Cardiac fibroblast (primary cell): ENCODE data around the gene YIPF4.
"Not testable (repeated sequence)": the region's sequence is repeated elsewhere in the genome, so short reads cannot be mapped to it uniquely, and the experiment has no call there.

Experiments
- DNase-seq, 2 donors: peaks; one replicate each; pipeline versions ENCODE4 v3.0.0 to v3.0.0-alpha.2; 2010; ENCODE audit warnings: low read depth in 2 of 2
- H3K4me3 ChIP-seq, 2 donors: replicated peaks in 1 of 2; 1 replicate in 1 of 2; 2 replicates in 1 of 2; pipeline ENCODE4 v1.5.1; 2011; ENCODE audit warnings: low read depth in 2 of 2, low read length in 2 of 2, mild to moderate bottlenecking in 2 of 2, moderate library complexity in 1 of 2
- TF ChIP-seq, protein P1 (sequence below): IDR thresholded peaks from one replicate; pipeline ENCODE4 v1.5.1; 2011; ENCODE audit warnings: low read depth, mild to moderate bottlenecking, low read length, inconsistent platforms

Gene YIPF4

DNA sequence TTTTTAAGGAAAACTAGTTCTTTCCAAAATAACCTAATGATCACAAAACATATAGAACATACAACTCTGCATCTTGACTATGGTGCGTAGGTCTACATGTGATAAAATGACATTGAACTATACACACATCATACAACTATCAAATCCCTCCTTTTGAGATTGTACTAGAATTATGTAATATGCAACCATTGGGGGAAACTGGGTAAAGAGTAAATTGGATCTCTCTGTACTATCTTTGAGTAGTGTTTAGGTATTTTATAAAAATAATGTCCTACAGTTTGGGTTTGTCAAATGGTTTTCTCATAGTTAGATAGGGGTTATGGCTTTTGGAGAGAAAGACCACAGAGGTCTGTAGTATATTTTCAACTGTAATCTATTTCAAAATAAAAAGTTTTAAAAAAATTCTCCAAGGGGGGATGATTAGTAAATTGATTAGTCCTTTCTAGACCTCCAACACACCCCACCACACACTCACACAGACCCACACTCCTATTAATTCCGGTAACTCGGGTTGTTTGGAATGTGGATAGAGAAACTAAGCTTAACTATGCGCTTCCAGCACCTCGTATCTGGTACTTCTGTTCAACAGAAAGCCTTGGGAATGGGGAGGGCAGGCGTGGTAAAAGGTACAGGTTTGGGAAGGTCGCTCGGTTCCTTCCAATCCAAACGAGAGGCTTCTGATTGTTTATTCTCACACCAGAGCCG, 78.4 kb downstream of the YIPF4 start:
- TF ChIP-seq, protein P1, sequence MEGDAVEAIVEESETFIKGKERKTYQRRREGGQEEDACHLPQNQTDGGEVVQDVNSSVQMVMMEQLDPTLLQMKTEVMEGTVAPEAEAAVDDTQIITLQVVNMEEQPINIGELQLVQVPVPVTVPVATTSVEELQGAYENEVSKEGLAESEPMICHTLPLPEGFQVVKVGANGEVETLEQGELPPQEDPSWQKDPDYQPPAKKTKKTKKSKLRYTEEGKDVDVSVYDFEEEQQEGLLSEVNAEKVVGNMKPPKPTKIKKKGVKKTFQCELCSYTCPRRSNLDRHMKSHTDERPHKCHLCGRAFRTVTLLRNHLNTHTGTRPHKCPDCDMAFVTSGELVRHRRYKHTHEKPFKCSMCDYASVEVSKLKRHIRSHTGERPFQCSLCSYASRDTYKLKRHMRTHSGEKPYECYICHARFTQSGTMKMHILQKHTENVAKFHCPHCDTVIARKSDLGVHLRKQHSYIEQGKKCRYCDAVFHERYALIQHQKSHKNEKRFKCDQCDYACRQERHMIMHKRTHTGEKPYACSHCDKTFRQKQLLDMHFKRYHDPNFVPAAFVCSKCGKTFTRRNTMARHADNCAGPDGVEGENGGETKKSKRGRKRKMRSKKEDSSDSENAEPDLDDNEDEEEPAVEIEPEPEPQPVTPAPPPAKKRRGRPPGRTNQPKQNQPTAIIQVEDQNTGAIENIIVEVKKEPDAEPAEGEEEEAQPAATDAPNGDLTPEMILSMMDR = no peak
- H3K4me3 ChIP-seq = peak overlapping the region; percentile 78 to 97
- no peak for DNase-seq

DNA sequence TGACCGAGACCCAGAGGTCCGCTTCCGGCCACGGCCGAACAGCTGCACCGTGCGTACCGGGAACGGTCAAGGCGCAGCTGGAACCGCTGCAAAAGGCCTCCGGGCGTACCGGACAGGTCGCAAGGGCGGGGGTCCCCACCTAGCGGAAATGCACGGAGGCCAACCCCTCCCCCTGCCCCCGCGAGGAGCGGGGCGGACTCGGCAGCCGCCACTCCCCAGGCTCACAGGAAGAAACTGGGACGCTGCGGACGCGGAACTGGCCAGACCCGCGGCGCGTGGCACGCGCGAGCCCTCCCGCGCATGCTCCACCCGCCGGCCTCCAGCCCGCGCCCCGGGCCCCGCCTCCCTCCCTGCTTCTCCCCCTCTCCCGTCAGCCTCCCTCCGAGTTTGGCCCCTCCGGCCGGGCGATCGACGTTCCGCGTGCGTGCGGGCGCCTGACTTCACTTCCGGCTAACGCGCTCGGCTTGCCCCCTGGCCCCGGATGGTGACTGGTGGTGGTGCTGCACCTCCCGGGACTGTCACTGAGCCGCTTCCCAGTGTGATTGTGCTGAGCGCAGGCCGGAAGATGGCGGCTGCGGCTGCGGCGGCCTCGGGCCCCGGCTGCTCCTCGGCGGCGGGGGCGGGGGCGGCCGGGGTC, 79.1 kb downstream of the YIPF4 start, which contains the start of gene BIRC6:
Gene BIRC6 (plus strand): TSS at position 343 of the 637 bp plus-strand sequence. CDS start 139 bp downstream, at position 482.
- peak within 1 kb of the TSS; percentile 91 to 97 for H3K4me3 ChIP-seq
- DNase-seq = peak; percentile 96 to 98
- TF ChIP-seq, protein P1 = no peak

- H3K4me3 ChIP-seq = peak overlapping the region; percentile 91 to 97
- peak; percentile 38 to 52 for DNase-seq
Observed at GRCh38 chr2:32357318-32358110, 79.8 kb downstream of the YIPF4 start.

GRCh38 chr2:32358111-32358482, 80.4 kb downstream of the YIPF4 start:
- TF ChIP-seq, protein P1 = no peak
- peak overlapping the region; percentile 91 to 97 for H3K4me3 ChIP-seq

More at GRCh38 chr2:32357318-32358110, 79.8 kb downstream of the YIPF4 start:
- TF ChIP-seq, protein P1 = no peak

GRCh38 chr2:32360416-32360815, 82.7 kb downstream of the YIPF4 start:
- no peak overlapping the region for H3K4me3 ChIP-seq
- TF ChIP-seq, protein P1 = no peak
- DNase-seq = peak in 1 of 2 donors; percentile 59

More at GRCh38 chr2:32358111-32358482, 80.4 kb downstream of the YIPF4 start:
- DNase-seq = peak in 1 of 2 donors; percentile 32

DNA sequence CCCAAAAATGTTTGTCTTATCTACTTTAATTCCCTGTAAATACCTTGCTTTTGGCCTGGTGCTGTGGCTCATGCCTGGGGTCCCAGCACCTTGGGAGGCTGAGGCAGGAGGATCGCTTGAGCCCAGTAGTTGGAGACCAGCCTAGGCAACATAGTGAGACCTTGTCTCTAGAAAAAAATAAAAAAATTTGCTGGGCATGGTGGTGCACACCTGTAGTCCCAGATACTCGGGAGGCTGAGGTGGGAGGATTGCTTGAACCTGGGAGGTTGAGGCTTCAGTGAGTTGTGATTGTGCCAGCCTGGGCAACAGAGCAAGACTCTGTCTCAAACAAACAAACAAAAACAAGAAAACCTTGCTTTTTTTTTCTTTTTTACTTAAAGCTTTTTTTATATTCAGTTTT, 85.3 kb downstream of the YIPF4 start:
- not testable (repeated sequence) for DNase-seq, H3K4me3 ChIP-seq

DNA sequence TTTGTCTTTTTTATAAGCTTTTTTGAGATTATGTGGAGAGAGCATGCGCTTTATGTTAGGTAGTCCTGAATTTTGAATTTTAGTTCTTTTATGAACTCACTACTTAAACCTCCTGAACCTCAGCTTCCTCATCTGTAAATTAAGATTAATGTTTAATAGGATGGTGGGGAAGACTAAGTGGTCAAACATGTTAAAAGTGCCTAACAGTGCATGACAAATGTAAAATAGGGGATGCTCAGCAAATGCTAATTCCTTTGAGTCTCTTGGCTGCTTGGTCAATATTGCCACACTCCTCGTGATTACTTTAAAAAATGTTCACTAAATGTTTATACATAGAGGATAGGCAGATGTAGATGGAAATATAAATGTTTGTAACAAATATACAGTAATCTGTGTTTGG, 85.9 kb downstream of the YIPF4 start:
- no peak for DNase-seq
- TF ChIP-seq, protein P1 = no peak
- no peak overlapping the region for H3K4me3 ChIP-seq

DNA sequence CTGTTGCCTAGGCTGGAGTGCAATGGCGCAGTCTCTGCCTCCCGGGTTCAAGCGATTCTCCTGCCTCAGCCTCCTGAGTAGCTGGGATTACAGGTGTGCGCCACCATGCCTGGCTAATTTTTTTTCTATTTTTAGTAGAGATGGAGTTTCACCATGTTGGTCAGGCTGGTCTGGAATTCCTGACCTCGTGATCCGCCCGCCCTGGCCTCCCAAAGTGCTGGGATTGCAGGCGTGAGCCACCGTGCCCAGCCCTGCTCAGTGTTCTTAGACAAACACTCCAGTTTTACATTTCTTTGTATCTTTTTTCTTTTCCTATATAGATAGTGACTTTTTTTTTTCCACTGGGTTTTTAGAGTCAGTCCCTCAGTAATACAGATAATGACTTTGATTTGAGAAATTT, 86.6 kb downstream of the YIPF4 start:
- not testable (repeated sequence) for H3K4me3 ChIP-seq, DNase-seq

- not testable (repeated sequence) for H3K4me3 ChIP-seq, DNase-seq
Observed at GRCh38 chr2:32365679-32366078, 88.0 kb downstream of the YIPF4 start.
